Measurements from ENCODE around the gene PLPP6.
A peak's percentile ranks its signal among the peaks of the same experiment; 100 is the strongest.

The PLPP6 gene

GRCh38 chr9:4686584-4686983 lies 24.5 kb downstream of the PLPP6 start:
- no peak for TF ChIP-seq CTCF (IDR thresholded peaks at IDR 0.05; ENCODE audit: insufficient read depth, low read depth, low read length, missing control alignments)
- no peak overlapping the region for H3K4me3 ChIP-seq (ENCODE audit: low read length)
- no peak for DNase-seq (ENCODE audit: low read depth)

- H3K4me3 ChIP-seq (ENCODE audit: low read length) = no peak overlapping the region
- no peak for TF ChIP-seq CTCF (IDR thresholded peaks at IDR 0.05; ENCODE audit: insufficient read depth, low read depth, low read length, missing control alignments)
- no peak for DNase-seq (ENCODE audit: low read depth)
These were observed 26.9 kb downstream of the PLPP6 start for GRCh38 chr9:4689021-4689420.

- no peak for TF ChIP-seq CTCF (IDR thresholded peaks at IDR 0.05; ENCODE audit: insufficient read depth, low read depth, low read length, missing control alignments)
- H3K4me3 ChIP-seq (ENCODE audit: low read length) = no peak overlapping the region
- DNase-seq (ENCODE audit: low read depth) = peak; percentile 83
These were observed 27.6 kb downstream of the PLPP6 start for GRCh38 chr9:4689687-4690104.

GRCh38 chr9:4690144-4690543 lies 28.1 kb downstream of the PLPP6 start:
- no peak overlapping the region for H3K4me3 ChIP-seq (ENCODE audit: low read length)
- no peak for TF ChIP-seq CTCF (IDR thresholded peaks at IDR 0.05; ENCODE audit: insufficient read depth, low read depth, low read length, missing control alignments)
- no peak for DNase-seq (ENCODE audit: low read depth)

GRCh38 chr9:4691795-4692194 lies 29.7 kb downstream of the PLPP6 start:
- DNase-seq (ENCODE audit: low read depth) = no peak
- H3K4me3 ChIP-seq (ENCODE audit: low read length) = no peak overlapping the region
- no peak for TF ChIP-seq CTCF (IDR thresholded peaks at IDR 0.05; ENCODE audit: insufficient read depth, low read depth, low read length, missing control alignments)

GRCh38 chr9:4700091-4700490 lies 38.0 kb downstream of the PLPP6 start:
- H3K4me3 ChIP-seq (ENCODE audit: low read length) = no peak overlapping the region
- no peak for TF ChIP-seq CTCF (IDR thresholded peaks at IDR 0.05; ENCODE audit: insufficient read depth, low read depth, low read length, missing control alignments)
- DNase-seq (ENCODE audit: low read depth) = no peak

- DNase-seq (ENCODE audit: low read depth) = no peak
- H3K4me3 ChIP-seq (ENCODE audit: low read length) = no peak overlapping the region
- no peak for TF ChIP-seq CTCF (IDR thresholded peaks at IDR 0.05; ENCODE audit: insufficient read depth, low read depth, low read length, missing control alignments)
These were observed 38.8 kb downstream of the PLPP6 start for GRCh38 chr9:4700932-4701331.

Measured in epithelial cell of esophagus (primary cell).